WTC11 (cell line): Measurements from ENCODE around the gene TBCB. TPM values are rescaled to one million over a fixed set of nuclear protein-coding genes. Genes with fewer than 3 reads are reported as not detected.

Source experiments
- ATAC-seq: fragments of 200-7000 bp; cut with Tn5 transposase; 2 replicates; pipeline ENCODE4 v1.10.0; 2021; ENCODE audit warnings: mild to moderate bottlenecking, moderate library complexity
- CTCF ChIA-PET: fragments of 300-600 bp; sonication (Branson Sonifier 250); formaldehyde crosslinking; loops from one replicate; lab custom pipeline; 2021; ENCODE audit warnings: antibody characterized with exemption; lab: Charles Lee
- POLR2A ChIA-PET: fragments of 350-600 bp; sonication (Branson Sonifier 250); formaldehyde crosslinking; loops from one replicate; lab custom pipeline; 2021; ENCODE audit warnings: antibody characterized with exemption; lab: Charles Lee
- DNase-seq: peaks from one replicate; pipeline ENCODE4 v3.0.0; 2021; ENCODE audit warnings: low spot score
- H3K27ac Mint-ChIP-seq: 2 replicates; pipeline ENCODE4 v1.8.0; 2021; ENCODE audit warnings: mixed read lengths
- H3K27me3 Mint-ChIP-seq: 2 replicates; pipeline ENCODE4 v1.8.0; 2021; ENCODE audit warnings: low read depth, mild to moderate bottlenecking, moderate library complexity, mixed read lengths
- H3K36me3 Mint-ChIP-seq: 2 replicates; pipeline ENCODE4 v1.8.0; 2021; ENCODE audit warnings: mixed read lengths
- H3K4me1 Mint-ChIP-seq: 2 replicates; pipeline ENCODE4 v1.8.0; 2022; ENCODE audit warnings: mixed read lengths
- H3K4me3 Mint-ChIP-seq: 2 replicates; pipeline ENCODE4 v1.8.0; 2021; ENCODE audit warnings: mild to moderate bottlenecking, moderate library complexity, mixed read lengths
- H3K9me3 Mint-ChIP-seq: 2 replicates; pipeline ENCODE4 v1.8.0; 2021; ENCODE audit warnings: mixed read lengths
- ARID4B ChIP-seq: sonication (generic); formaldehyde crosslinking; IDR thresholded peaks from 2 replicates; pipeline ENCODE4 v1.8.0; 2023; ENCODE audit warnings: missing genetic modification reagents, mild to moderate bottlenecking, borderline replicate concordance
- CREB1 ChIP-seq: sonication (generic); formaldehyde crosslinking; IDR thresholded peaks from 2 replicates; pipeline ENCODE4 v1.8.0; 2023; ENCODE audit warnings: mild to moderate bottlenecking, missing genetic modification reagents
- CREM ChIP-seq: sonication (generic); formaldehyde crosslinking; IDR thresholded peaks from 2 replicates; pipeline ENCODE4 v1.8.1; 2022; ENCODE audit warnings: mild to moderate bottlenecking, missing genetic modification reagents, moderate library complexity
- CTCF ChIP-seq: fragments of 200-600 bp; IDR thresholded peaks from 2 replicates; pipeline ENCODE4 v1.8.0; 2022; ENCODE audit warnings: antibody characterized with exemption
- E2F1 ChIP-seq: sonication (generic); formaldehyde crosslinking; IDR thresholded peaks from 2 replicates; pipeline ENCODE4 v1.8.0; 2022; ENCODE audit warnings: mild to moderate bottlenecking, missing genetic modification reagents
- E2F4 ChIP-seq: sonication (generic); formaldehyde crosslinking; IDR thresholded peaks from 2 replicates; pipeline ENCODE4 v1.8.1; 2022; ENCODE audit warnings: low read depth, mild to moderate bottlenecking, moderate library complexity, missing genetic modification reagents, borderline replicate concordance
- ELF4 ChIP-seq: sonication (generic); formaldehyde crosslinking; IDR thresholded peaks from 2 replicates; pipeline ENCODE4 v1.8.1; 2022; ENCODE audit warnings: low read depth, mild to moderate bottlenecking, moderate library complexity, missing genetic modification reagents
- ERG ChIP-seq: fragments of 250-450 bp; sonication (Bioruptor Pico); IDR thresholded peaks from 2 replicates; pipeline ENCODE4 v1.8.0; 2021; ENCODE audit warnings: mild to moderate bottlenecking
- GTF2I ChIP-seq: fragments of 250-450 bp; sonication (Bioruptor Pico); conservative IDR thresholded peaks from 2 replicates; pipeline ENCODE4 v1.4.0; 2021; ENCODE audit warnings: mild to moderate bottlenecking
- HMGXB4 ChIP-seq: sonication (generic); formaldehyde crosslinking; IDR thresholded peaks from 2 replicates; pipeline ENCODE4 v1.8.1; 2023; ENCODE audit warnings: mild to moderate bottlenecking, moderate library complexity, missing genetic modification reagents
- KAT7 ChIP-seq: sonication (generic); formaldehyde crosslinking; IDR thresholded peaks from 2 replicates; pipeline ENCODE4 v1.8.1; 2023; ENCODE audit warnings: missing genetic modification reagents, mild to moderate bottlenecking, borderline replicate concordance
- MLX ChIP-seq: sonication (generic); formaldehyde crosslinking; IDR thresholded peaks from 2 replicates; pipeline ENCODE4 v1.8.1; 2023; ENCODE audit warnings: mild to moderate bottlenecking, missing genetic modification reagents, moderate library complexity
- MYBL2 ChIP-seq: sonication (generic); formaldehyde crosslinking; IDR thresholded peaks from 2 replicates; pipeline ENCODE4 v1.8.1; 2023; ENCODE audit warnings: mild to moderate bottlenecking, moderate library complexity, missing genetic modification reagents
- NR2C2 ChIP-seq: sonication (generic); formaldehyde crosslinking; IDR thresholded peaks from 2 replicates; pipeline ENCODE4 v1.8.0; 2022; ENCODE audit warnings: mild to moderate bottlenecking, missing genetic modification reagents
- PRRX2 ChIP-seq: fragments of 250-450 bp; sonication (Bioruptor Pico); IDR thresholded peaks from 2 replicates; pipeline ENCODE4 v1.8.0; 2021; ENCODE audit warnings: mild to moderate bottlenecking
- SOX15 ChIP-seq: fragments of 250-450 bp; sonication (Bioruptor Pico); IDR thresholded peaks from 2 replicates; pipeline ENCODE4 v1.9.0; 2021; ENCODE audit warnings: mild to moderate bottlenecking
- SP1 ChIP-seq: sonication (generic); formaldehyde crosslinking; conservative IDR thresholded peaks from 2 replicates; pipeline ENCODE4 v1.8.1; 2022; ENCODE audit warnings: missing genetic modification reagents
- TCF7 ChIP-seq: sonication (generic); formaldehyde crosslinking; IDR thresholded peaks from 2 replicates; pipeline ENCODE4 v1.8.0; 2022; ENCODE audit warnings: mild to moderate bottlenecking, low read depth, missing genetic modification reagents, moderate library complexity
- TEAD1 ChIP-seq: sonication (generic); formaldehyde crosslinking; IDR thresholded peaks from 2 replicates; pipeline ENCODE4 v1.8.0; 2022; ENCODE audit warnings: mild to moderate bottlenecking, missing genetic modification reagents
- ZNF219 ChIP-seq: sonication (generic); formaldehyde crosslinking; IDR thresholded peaks from 2 replicates; pipeline ENCODE4 v1.8.0; 2023; ENCODE audit warnings: missing genetic modification reagents, mild to moderate bottlenecking, borderline replicate concordance
- ZNF281 ChIP-seq: sonication (generic); formaldehyde crosslinking; IDR thresholded peaks from 2 replicates; pipeline ENCODE4 v1.8.0; 2023; ENCODE audit warnings: mild to moderate bottlenecking, missing genetic modification reagents
- ZNF317 ChIP-seq: sonication (generic); formaldehyde crosslinking; IDR thresholded peaks from 2 replicates; pipeline ENCODE4 v1.8.1; 2023; ENCODE audit warnings: low read depth, mild to moderate bottlenecking, moderate library complexity, missing genetic modification reagents, borderline replicate concordance
- ZNF423 ChIP-seq: fragments of 250-450 bp; sonication (Bioruptor Pico); IDR thresholded peaks from 2 replicates; pipeline ENCODE4 v2.1.2; 2022; ENCODE audit warnings: mild to moderate bottlenecking, moderate library complexity
- total RNA-seq: library from RNA; stranded (reverse); gene quantifications from 3 replicates; pipeline ENCODE4 v1.2.3, GENCODE V29; 2021

TBCB gene
- total RNA-seq, 1 experiment from 2014 or later, result 182 TPM

- TF ChIP-seq ZNF423 (no peak), PRRX2 (CRISPR knock-in tag) (no peak), SOX15 (CRISPR knock-in tag) (no peak), CREB1 (CRISPR knock-in tag) (no peak), CTCF (no peak), HMGXB4 (CRISPR knock-in tag) (no peak), E2F1 (CRISPR knock-in tag) (no peak), TCF7 (CRISPR knock-in tag) (no peak), ELF4 (CRISPR knock-in tag) (no peak), E2F4 (no peak)
- TF ChIP-seq, all 79 proteins: peak for 0
Measured at GRCh38 chr19:36142496-36142895, 27.2 kb downstream of the TBCB start (continued).

GRCh38 chr19:36144624-36145023 is 29.4 kb downstream of the TBCB start:
- Mint-ChIP-seq H3K27ac (no peak overlapping the region), H3K9me3 (no peaks in the 10 kb centered on the region), H3K36me3 (peaks cover 62% of the 10 kb centered on the region), H3K4me3 (no peak overlapping the region), H3K27me3 (no peaks in the 10 kb centered on the region; the same call in 1 of the 2 replicates), H3K4me1 (peaks cover 9% of the 10 kb centered on the region)
- no peak for DNase-seq
- ChIA-PET CTCF (no interaction called here), POLR2A (no interaction called here)
- TF ChIP-seq ERG (CRISPR knock-in tag) (no peak), MLX (CRISPR knock-in tag) (no peak), ZNF219 (no peak), ARID4B (CRISPR knock-in tag) (no peak), NR2C2 (CRISPR knock-in tag) (no peak), SP1 (CRISPR knock-in tag) (no peak), CREM (CRISPR knock-in tag) (no peak), KAT7 (CRISPR knock-in tag) (no peak), MYBL2 (CRISPR knock-in tag) (no peak), TEAD1 (no peak), ZNF317 (CRISPR knock-in tag) (no peak), ELF4 (CRISPR knock-in tag) (no peak), GTF2I (CRISPR knock-in tag) (no peak), ZNF281 (CRISPR knock-in tag) (no peak)
- TF ChIP-seq, all 79 proteins: peak for 0
- ATAC-seq, result no peak
